22Rv1 (cell line): ENCODE data around the gene MPI.

Experiments
- ZFX ChIP-seq: fragments of 450-650 bp; IDR thresholded peaks from 2 replicates; pipeline ENCODE4 v1.6.1; 2017; ENCODE audit warnings: antibody characterized with exemption, borderline replicate concordance
- TF ChIP-seq, protein P1 (sequence below): fragments of 450-650 bp; IDR thresholded peaks from 2 replicates; pipeline ENCODE4 v1.5.1; 2017; ENCODE audit warnings: mild to moderate bottlenecking

DNA sequence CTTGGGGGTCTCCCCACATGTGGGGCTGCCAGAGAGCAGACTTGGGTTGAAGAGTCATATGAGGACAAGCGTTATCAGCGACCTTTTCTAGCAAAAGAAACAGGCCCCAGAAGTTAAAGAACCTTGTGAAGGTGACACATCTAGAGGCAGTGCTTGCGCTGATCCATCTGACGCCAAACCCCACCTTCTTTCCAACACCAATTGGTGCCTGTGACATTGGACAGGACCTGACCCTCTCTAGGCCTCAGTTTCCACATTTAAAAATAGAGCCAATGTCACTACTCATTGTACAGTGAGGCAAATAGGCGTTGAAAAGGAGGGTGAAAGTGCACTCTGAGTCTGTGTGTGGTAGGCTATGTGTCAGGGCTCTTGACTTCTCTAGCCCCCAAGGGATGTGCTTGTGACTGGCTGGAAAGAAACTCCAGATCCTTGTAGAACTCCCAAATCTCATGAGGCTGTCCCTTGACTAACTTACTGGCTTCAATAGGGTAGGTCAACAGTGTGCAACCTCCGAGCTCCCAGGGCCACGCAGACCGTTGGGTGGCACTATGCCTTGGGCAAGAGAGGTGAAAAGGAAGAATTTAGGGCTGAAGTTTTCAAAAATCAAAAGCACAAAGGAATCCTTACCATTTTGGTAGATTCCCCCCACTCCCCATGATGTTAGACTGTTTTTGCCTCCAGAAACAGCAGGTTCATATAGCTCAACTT is 17.5 kb downstream of the MPI start:
- TF ChIP-seq, protein P1, sequence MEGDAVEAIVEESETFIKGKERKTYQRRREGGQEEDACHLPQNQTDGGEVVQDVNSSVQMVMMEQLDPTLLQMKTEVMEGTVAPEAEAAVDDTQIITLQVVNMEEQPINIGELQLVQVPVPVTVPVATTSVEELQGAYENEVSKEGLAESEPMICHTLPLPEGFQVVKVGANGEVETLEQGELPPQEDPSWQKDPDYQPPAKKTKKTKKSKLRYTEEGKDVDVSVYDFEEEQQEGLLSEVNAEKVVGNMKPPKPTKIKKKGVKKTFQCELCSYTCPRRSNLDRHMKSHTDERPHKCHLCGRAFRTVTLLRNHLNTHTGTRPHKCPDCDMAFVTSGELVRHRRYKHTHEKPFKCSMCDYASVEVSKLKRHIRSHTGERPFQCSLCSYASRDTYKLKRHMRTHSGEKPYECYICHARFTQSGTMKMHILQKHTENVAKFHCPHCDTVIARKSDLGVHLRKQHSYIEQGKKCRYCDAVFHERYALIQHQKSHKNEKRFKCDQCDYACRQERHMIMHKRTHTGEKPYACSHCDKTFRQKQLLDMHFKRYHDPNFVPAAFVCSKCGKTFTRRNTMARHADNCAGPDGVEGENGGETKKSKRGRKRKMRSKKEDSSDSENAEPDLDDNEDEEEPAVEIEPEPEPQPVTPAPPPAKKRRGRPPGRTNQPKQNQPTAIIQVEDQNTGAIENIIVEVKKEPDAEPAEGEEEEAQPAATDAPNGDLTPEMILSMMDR: no peak
- no peak for TF ChIP-seq ZFX
